K562 (cell line): ENCODE results near the gene KIF26A. TPM values are rescaled to one million over a fixed set of nuclear protein-coding genes. Genes with fewer than 3 reads are reported as not detected.

Source experiments
- CBFB ChIP-seq: sonication (generic); formaldehyde crosslinking; IDR thresholded peaks from 2 replicates; pipeline ENCODE4 v1.4.0; 2020; ENCODE audit warnings: mild to moderate bottlenecking, missing genetic modification reagents
- ELF2 ChIP-seq: fragments of 250-450 bp; sonication (Bioruptor Pico); IDR thresholded peaks from 2 replicates; pipeline ENCODE4 v1.5.0; 2021; ENCODE audit warnings: mild to moderate bottlenecking
- NR2C2 ChIP-seq, 2 experiments: fragments of 200-800 bp in 1 of 2; sonication (Bioruptor generic) in 1 of 2; sonication (generic) in 1 of 2; formaldehyde crosslinking in 1 of 2; IDR thresholded peaks; 2 replicates each; pipeline versions ENCODE4 v1.6.1 to v1.8.0; 2016 to 2022; ENCODE audit warnings: mild to moderate bottlenecking in 1 of 2, missing compliant biosample characterization in 1 of 2, missing genetic modification characterization in 1 of 2, missing genetic modification reagents in 1 of 2
- RBM15 ChIP-seq: fragments of 200-400 bp; formaldehyde crosslinking; IDR thresholded peaks from 2 replicates; pipeline ENCODE4 v1.6.1; 2018; ENCODE audit warnings: mild to moderate bottlenecking, low read length, moderate library complexity; ENCODE audit not compliant: insufficient read depth
- TARDBP ChIP-seq: fragments of 450-650 bp; IDR thresholded peaks from 2 replicates; pipeline ENCODE4 v1.6.1; 2016
- TGIF2 ChIP-seq: sonication (generic); formaldehyde crosslinking; IDR thresholded peaks from 2 replicates; pipeline ENCODE4 v1.8.1; 2022; ENCODE audit warnings: mild to moderate bottlenecking, missing genetic modification reagents, moderate library complexity
- ZFP36 ChIP-seq: fragments of 150-350 bp; IDR thresholded peaks from 2 replicates; pipeline ENCODE4 v1.6.1; 2018; ENCODE audit warnings: low read length, low read depth; ENCODE audit not compliant: partially characterized antibody
- ZNF232 ChIP-seq: sonication (generic); formaldehyde crosslinking; IDR thresholded peaks from 2 replicates; pipeline ENCODE4 v1.8.0; 2022; ENCODE audit warnings: mild to moderate bottlenecking, missing genetic modification reagents
- polyA plus RNA-seq, 8 experiments: library from polyadenylated mRNA; depleted of rRNA in 4 of 8; stranded (reverse) in 5 of 8; unstranded in 3 of 8; fragments of >200 nt; fragmentation: Nextera tagmentation in 2 of 8; fragmentation: Illumina TruSeq in 1 of 8; extraction: Ambion mirVana in 2 of 8; extraction: Trizol in 1 of 8; gene quantifications; 2 replicates each; pipeline versions ENCODE4 v1.2.1 to v1.2.3, GENCODE V29; 2011 to 2014; ENCODE audit warnings: inconsistent platforms in 1 of 8, missing spikeins in 1 of 8
- total RNA-seq, 7 experiments: library from RNA; depleted of rRNA in 6 of 7; stranded (reverse); fragments of >200 nt in 6 of 7; fragmentation: Illumina TruSeq in 2 of 7; extraction: Trizol in 2 of 7; gene quantifications; 2 replicates each; pipeline versions ENCODE4 v1.2.1 to v1.2.3, GENCODE V29; 2011 to 2021; ENCODE audit warnings: low replicate concordance in 1 of 7
- TF ChIP-seq, protein P1 (sequence below): fragments of 450-650 bp; formaldehyde crosslinking; IDR thresholded peaks from 2 replicates; pipeline ENCODE4 v1.4.0; 2020; ENCODE audit warnings: mild to moderate bottlenecking, mixed read lengths

Gene KIF26A
- total and polyA plus RNA-seq, 9 of the 15 experiments (the other 6 are each of a cell fraction or from before 2014, with no cell fraction given) = 0.04 TPM; not detected in 8

GRCh38 chr14:104212206-104213095 lies 74.1 kb downstream of the KIF26A start (continued):
- TF ChIP-seq, protein P1, sequence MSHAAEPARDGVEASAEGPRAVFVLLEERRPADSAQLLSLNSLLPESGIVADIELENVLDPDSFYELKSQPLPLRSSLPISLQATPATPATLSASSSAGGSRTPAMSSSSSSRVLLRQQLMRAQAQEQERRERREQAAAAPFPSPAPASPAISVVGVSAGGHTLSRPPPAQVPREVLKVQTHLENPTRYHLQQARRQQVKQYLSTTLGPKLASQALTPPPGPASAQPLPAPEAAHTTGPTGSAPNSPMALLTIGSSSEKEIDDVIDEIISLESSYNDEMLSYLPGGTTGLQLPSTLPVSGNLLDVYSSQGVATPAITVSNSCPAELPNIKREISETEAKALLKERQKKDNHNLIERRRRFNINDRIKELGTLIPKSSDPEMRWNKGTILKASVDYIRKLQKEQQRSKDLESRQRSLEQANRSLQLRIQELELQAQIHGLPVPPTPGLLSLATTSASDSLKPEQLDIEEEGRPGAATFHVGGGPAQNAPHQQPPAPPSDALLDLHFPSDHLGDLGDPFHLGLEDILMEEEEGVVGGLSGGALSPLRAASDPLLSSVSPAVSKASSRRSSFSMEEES (CRISPR knock-in tag) = no peak
- TF ChIP-seq NR2C2 (CRISPR knock-in tag; IDR thresholded peaks at IDR 0.05) = no peak
- TF ChIP-seq NR2C2 (tag; IDR thresholded peaks at IDR 0.05) = no peak
- TF ChIP-seq CBFB (CRISPR knock-in tag) = no peak
- TF ChIP-seq TGIF2 = no peak
- TF ChIP-seq RBM15 = no peak
- no peak for TF ChIP-seq ZFP36
- no peak for TF ChIP-seq TARDBP
- TF ChIP-seq ELF2 (CRISPR knock-in tag) = no peak
- no peak for TF ChIP-seq ZNF232 (CRISPR knock-in tag)
- TF ChIP-seq, all 486 proteins: peak for 0
